OCI-LY3 (cell line): Measurements from ENCODE around the gene PPP4R3A.
"Not testable (repeated sequence)": the region's sequence is repeated elsewhere in the genome, so short reads cannot be mapped to it uniquely, and the experiment has no call there.

Experiments used
- H2AFZ ChIP-seq: fragments of 200-600, 300-600 bp; shearing (Covaris generic); 2 replicates; pipeline ENCODE4 v1.6.0; 2014; ENCODE audit warnings: antibody characterized with exemption, low read depth, low read length
- H3K27ac ChIP-seq: fragments of 200-600, 300-600 bp; sonication (generic); 2 replicates; pipeline ENCODE4 v1.5.1; 2014; ENCODE audit warnings: mild to moderate bottlenecking, low read length, moderate library complexity, mixed read lengths
- H3K27me3 ChIP-seq: fragments of 200-600, 300-600 bp; sonication (generic); 2 replicates; pipeline ENCODE4 v1.6.1; 2014; ENCODE audit warnings: low read depth, low read length, mixed read lengths
- H3K36me3 ChIP-seq: fragments of 200-600, 300-600 bp; sonication (generic); replicated peaks from 2 replicates; pipeline ENCODE3; 2014; ENCODE audit warnings: low read depth, low read length, mixed read lengths
- H3K4me1 ChIP-seq: fragments of 300-600, 200-600 bp; sonication (generic); 2 replicates; pipeline ENCODE4 v1.6.1; 2014; ENCODE audit warnings: low read length, mixed read lengths
- H3K4me2 ChIP-seq: fragments of 200-600, 300-600 bp; sonication (generic); 2 replicates; pipeline ENCODE4 v1.6.1; 2014; ENCODE audit warnings: low read length, mixed read lengths
- H3K4me3 ChIP-seq: fragments of 300-600, 200-600 bp; sonication (generic); 2 replicates; pipeline ENCODE4 v1.5.1; 2014; ENCODE audit warnings: antibody characterized with exemption, mild to moderate bottlenecking, low read length, moderate library complexity
- H3K79me2 ChIP-seq: fragments of 300-600, 200-600 bp; shearing (Covaris generic); 2 replicates; pipeline ENCODE4 v1.6.1; 2014; ENCODE audit warnings: mild to moderate bottlenecking, low read length, mixed read lengths
- H3K9ac ChIP-seq: fragments of 300-600, 200-600 bp; shearing (Covaris generic); 2 replicates; pipeline ENCODE4 v1.6.0; 2014; ENCODE audit warnings: mild to moderate bottlenecking, low read length, moderate library complexity
- H3K9me3 ChIP-seq: fragments of 200-600, 300-600 bp; shearing (Covaris generic); 2 replicates; pipeline ENCODE4 v1.6.1; 2014; ENCODE audit warnings: low read length, mixed read lengths; ENCODE audit not compliant: insufficient read depth
- H4K20me1 ChIP-seq: fragments of 200-600, 300-600 bp; sonication (generic); 2 replicates; pipeline ENCODE4 v1.6.1; 2016; ENCODE audit warnings: low read length, mixed read lengths; ENCODE audit not compliant: insufficient read depth
- EZH2phosphoT487 ChIP-seq: fragments of 200-600 bp; shearing (Covaris generic); IDR thresholded peaks from 2 replicates; pipeline ENCODE4 v1.6.1; 2018; ENCODE audit warnings: antibody characterized with exemption, mixed run types, low read depth
- TF ChIP-seq, protein P1 (sequence below): fragments of 200-600, 300-600 bp; sonication (generic); IDR thresholded peaks from 2 replicates; pipeline ENCODE4 v1.5.1; 2014; ENCODE audit warnings: antibody characterized with exemption, low read length, low read depth

The PPP4R3A gene

DNA sequence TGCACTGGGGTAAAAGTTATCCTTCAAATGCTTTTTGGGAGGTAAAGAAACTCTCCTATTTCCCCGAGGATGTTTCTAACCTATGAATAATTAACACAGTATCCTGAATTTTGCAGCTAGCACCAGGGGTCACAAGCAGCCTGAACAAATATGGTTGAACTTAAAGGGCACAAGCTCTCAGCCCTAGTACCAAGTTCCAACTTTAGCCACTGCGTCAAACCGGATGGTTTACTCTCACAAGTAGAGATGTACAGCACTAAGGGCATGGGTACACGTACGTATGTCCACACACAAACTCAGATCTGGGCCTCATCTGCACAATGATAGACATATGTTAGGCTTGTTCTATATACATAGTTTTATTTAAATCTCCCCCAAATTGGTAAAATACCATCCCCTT lies 97.2 kb downstream of the PPP4R3A start:
- H2AFZ ChIP-seq, result no peak overlapping the region
- no peak overlapping the region for H3K9ac ChIP-seq
- peaks cover 72% of the 10 kb centered on the region for H4K20me1 ChIP-seq
- 0 out of 2 replicates have a peak overlapping the region, but pooled peaks have one; percentile 85 for H3K4me3 ChIP-seq
- no peak overlapping the region for H3K27ac ChIP-seq
- no peak for TF ChIP-seq EZH2phosphoT487
- TF ChIP-seq, protein P1, sequence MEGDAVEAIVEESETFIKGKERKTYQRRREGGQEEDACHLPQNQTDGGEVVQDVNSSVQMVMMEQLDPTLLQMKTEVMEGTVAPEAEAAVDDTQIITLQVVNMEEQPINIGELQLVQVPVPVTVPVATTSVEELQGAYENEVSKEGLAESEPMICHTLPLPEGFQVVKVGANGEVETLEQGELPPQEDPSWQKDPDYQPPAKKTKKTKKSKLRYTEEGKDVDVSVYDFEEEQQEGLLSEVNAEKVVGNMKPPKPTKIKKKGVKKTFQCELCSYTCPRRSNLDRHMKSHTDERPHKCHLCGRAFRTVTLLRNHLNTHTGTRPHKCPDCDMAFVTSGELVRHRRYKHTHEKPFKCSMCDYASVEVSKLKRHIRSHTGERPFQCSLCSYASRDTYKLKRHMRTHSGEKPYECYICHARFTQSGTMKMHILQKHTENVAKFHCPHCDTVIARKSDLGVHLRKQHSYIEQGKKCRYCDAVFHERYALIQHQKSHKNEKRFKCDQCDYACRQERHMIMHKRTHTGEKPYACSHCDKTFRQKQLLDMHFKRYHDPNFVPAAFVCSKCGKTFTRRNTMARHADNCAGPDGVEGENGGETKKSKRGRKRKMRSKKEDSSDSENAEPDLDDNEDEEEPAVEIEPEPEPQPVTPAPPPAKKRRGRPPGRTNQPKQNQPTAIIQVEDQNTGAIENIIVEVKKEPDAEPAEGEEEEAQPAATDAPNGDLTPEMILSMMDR, result no peak
- H3K27me3 ChIP-seq, result no peaks in the 10 kb centered on the region
- H3K79me2 ChIP-seq, result peaks cover 94% of the 10 kb centered on the region
- H3K9me3 ChIP-seq, result no peaks in the 10 kb centered on the region
- H3K4me1 ChIP-seq, result peaks cover 60% of the 10 kb centered on the region
- H3K36me3 ChIP-seq, result peaks cover 58% of the 10 kb centered on the region
- peak overlapping the region; percentile 99 for H3K4me2 ChIP-seq

DNA sequence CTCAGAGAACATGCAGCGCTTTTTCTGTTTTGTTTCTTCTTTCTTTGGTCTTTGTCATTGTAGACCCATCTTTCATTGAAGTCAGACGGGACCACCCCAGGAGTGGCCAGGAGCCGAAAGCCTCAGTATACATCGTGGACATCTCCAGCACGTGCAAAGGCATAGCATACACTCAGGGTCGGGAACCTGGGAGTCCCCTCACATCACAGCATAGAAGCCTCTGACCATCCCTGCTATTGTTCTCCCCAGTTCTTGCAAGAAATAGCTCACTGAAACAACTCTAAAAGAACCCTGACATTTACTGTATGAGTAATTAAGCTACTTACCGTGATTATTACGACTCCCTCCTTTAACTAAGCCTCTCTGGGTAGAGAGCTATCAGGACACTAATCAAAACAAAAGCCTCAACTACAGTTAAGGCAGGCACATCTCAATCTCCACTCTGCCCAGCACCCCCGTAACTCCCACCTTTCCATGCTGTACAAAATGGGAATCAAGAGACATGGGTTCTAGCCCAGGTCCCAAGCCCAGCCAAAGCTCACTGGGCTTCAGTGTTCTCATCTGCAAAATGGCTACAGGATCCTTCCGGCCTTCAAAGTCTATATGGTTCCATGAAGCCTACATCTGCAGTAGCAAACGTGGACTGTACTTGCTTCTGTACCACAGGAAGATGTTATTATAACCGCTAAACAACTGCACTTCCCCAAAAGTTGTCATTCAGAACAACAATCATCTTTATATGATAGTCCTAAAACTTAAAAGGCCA lies 99.2 kb downstream of the PPP4R3A start:
- H3K4me3 ChIP-seq, result peak overlapping the region; percentile 0; the same call in 1 of the 2 replicates
- peaks cover 59% of the 10 kb centered on the region for H3K4me1 ChIP-seq
- H3K4me2 ChIP-seq, result peak overlapping the region; percentile 61
- no peak overlapping the region for H3K27ac ChIP-seq
- no peak for TF ChIP-seq EZH2phosphoT487
- TF ChIP-seq, protein P1, result no peak
- no peaks in the 10 kb centered on the region for H3K27me3 ChIP-seq
- peaks cover 75% of the 10 kb centered on the region for H3K36me3 ChIP-seq
- no peak overlapping the region for H2AFZ ChIP-seq
- H3K9me3 ChIP-seq, result no peaks in the 10 kb centered on the region
- peak overlapping the region; percentile 2; the same call in 1 of the 2 replicates for H3K9ac ChIP-seq
- H3K79me2 ChIP-seq, result peaks cover 100% of the 10 kb centered on the region
- H4K20me1 ChIP-seq, result peaks cover 91% of the 10 kb centered on the region

DNA sequence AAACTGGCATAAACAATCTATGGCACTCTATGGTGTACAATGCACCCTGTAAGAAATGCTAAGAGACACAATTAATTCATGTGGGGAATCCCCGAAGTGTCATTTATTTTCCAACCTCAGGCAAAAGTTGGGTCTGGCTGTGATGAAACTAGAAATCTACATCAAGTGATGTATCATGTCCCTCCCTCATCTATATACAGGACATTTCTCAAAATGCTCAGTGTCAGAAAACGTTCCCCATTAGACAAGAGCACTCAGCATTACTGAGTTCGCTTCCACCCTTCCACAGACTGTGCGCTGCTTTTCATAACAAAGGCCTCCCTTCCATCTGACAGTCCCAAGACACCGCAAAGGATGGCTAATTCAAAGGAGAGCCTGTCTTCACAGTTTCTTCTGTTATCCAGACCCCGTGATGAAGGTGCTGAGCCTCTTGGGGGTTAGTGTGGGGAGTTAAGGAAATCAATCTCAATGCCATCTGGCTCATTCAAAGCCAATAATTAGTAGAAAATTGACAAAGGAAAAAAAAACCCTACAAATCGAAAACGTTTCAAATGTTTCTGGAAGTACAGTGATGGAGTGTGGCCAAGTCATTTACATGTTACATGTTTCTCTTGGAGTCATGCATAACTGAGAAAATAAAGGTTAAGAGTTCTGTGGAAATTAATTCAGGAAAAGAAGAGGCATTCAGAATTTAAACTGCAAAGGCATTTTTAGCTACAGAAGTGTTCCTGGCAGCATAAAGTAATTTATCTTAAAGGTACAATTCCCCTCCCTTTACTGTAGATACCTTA lies 100.0 kb downstream of the PPP4R3A start:
- Histone ChIP-seq H3K4me2 (peak overlapping the region; percentile 61), H2AFZ (no peak overlapping the region), H3K9me3 (no peaks in the 10 kb centered on the region), H4K20me1 (peaks cover 96% of the 10 kb centered on the region), H3K27ac (no peak overlapping the region), H3K4me3 (peak overlapping the region; percentile 2; the same call in 1 of the 2 replicates), H3K4me1 (peaks cover 52% of the 10 kb centered on the region), H3K36me3 (peaks cover 79% of the 10 kb centered on the region), H3K79me2 (peaks cover 100% of the 10 kb centered on the region), H3K9ac (no peak overlapping the region), H3K27me3 (no peaks in the 10 kb centered on the region)
- TF ChIP-seq, protein P1, result no peak
- no peak for TF ChIP-seq EZH2phosphoT487

DNA sequence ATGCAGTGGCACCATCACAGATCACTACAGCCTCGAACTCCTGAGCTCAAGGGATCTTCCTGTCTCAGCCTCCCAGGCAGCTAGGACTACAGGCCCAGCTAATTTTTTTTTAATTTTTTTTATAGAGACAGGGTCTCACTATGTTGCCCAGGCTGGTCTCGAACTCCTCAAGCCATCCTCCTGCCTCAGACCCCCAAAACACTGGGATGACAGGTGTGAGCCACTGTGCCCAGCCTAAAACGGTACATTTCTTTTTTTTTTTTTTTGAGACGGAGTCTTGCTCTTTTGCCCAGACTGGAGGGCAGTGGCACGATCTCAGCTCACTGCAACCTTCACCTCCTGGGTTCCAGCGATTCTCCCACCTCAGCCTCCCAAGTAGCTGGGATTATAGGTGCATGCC lies 100.9 kb downstream of the PPP4R3A start:
- H3K4me3 ChIP-seq, H2AFZ ChIP-seq, H3K9ac ChIP-seq, H3K27me3 ChIP-seq, H3K27ac ChIP-seq, H3K4me2 ChIP-seq, H3K9me3 ChIP-seq: not testable (repeated sequence)
- H3K36me3 ChIP-seq, result peaks cover 74% of the 10 kb centered on the region
- H3K79me2 ChIP-seq, result peaks cover 99% of the 10 kb centered on the region
- H3K4me1 ChIP-seq, result peaks cover 43% of the 10 kb centered on the region
- H4K20me1 ChIP-seq, result peaks cover 93% of the 10 kb centered on the region
